HUES48 (cell line): ENCODE results near the gene PRICKLE2.

ENCODE experiments used
- H3K27ac ChIP-seq: one replicate; pipeline ENCODE4 v1.7.0; 2013; ENCODE audit warnings: low read depth, low read length, inconsistent platforms
- H3K27me3 ChIP-seq: 2 replicates; pipeline ENCODE4 v1.6.1; 2013; ENCODE audit warnings: mild to moderate bottlenecking, low read length; ENCODE audit not compliant: control insufficient read depth, insufficient read depth
- H3K36me3 ChIP-seq: 2 replicates; pipeline ENCODE4 v1.6.1; 2013; ENCODE audit warnings: low read length; ENCODE audit not compliant: control insufficient read depth, insufficient read depth
- H3K4me1 ChIP-seq: 2 replicates; pipeline ENCODE4 v1.6.1; 2013; ENCODE audit warnings: mild to moderate bottlenecking, low read length; ENCODE audit not compliant: control insufficient read depth, insufficient read depth
- H3K4me3 ChIP-seq: 2 replicates; pipeline ENCODE4 v1.5.1; 2013; ENCODE audit warnings: mild to moderate bottlenecking, low read depth, low read length
- H3K9ac ChIP-seq: 2 replicates; pipeline ENCODE4 v1.6.1; 2013; ENCODE audit warnings: mild to moderate bottlenecking, low read depth, low read length, moderate library complexity
- H3K9me3 ChIP-seq: 2 replicates; pipeline ENCODE4 v1.6.1; 2013; ENCODE audit warnings: low read length; ENCODE audit not compliant: control insufficient read depth, insufficient read depth

PRICKLE2 gene

GRCh38 chr3:64138656-64139375 lies 86.5 kb downstream of the PRICKLE2 start:
- H3K4me1 ChIP-seq, result 0 out of 2 replicates have a peak, but pooled peaks cover 3% of the 10 kb centered on the region
- H3K9me3 ChIP-seq, result no peaks in the 10 kb centered on the region
- no peaks in the 10 kb centered on the region for H3K36me3 ChIP-seq
- no peak overlapping the region for H3K27ac ChIP-seq
- H3K27me3 ChIP-seq, result no peaks in the 10 kb centered on the region
- no peak overlapping the region for H3K9ac ChIP-seq
- no peak overlapping the region for H3K4me3 ChIP-seq

GRCh38 chr3:64138046-64138445 lies 87.2 kb downstream of the PRICKLE2 start:
- no peaks in the 10 kb centered on the region for H3K36me3 ChIP-seq
- H3K9ac ChIP-seq, result no peak overlapping the region
- no peaks in the 10 kb centered on the region for H3K4me1 ChIP-seq
- H3K27me3 ChIP-seq, result no peaks in the 10 kb centered on the region
- H3K27ac ChIP-seq, result no peak overlapping the region
- H3K9me3 ChIP-seq, result no peaks in the 10 kb centered on the region
- no peak overlapping the region for H3K4me3 ChIP-seq

- no peaks in the 10 kb centered on the region for H3K36me3 ChIP-seq
- H3K27ac ChIP-seq, result no peak overlapping the region
- no peaks in the 10 kb centered on the region for H3K4me1 ChIP-seq
- no peaks in the 10 kb centered on the region for H3K27me3 ChIP-seq
- H3K9ac ChIP-seq, result no peak overlapping the region
- no peaks in the 10 kb centered on the region for H3K9me3 ChIP-seq
- H3K4me3 ChIP-seq, result no peak overlapping the region
These were observed 90.4 kb downstream of the PRICKLE2 start for GRCh38 chr3:64134882-64135281.

- Histone ChIP-seq H3K4me1 (no peaks in the 10 kb centered on the region), H3K27ac (no peak overlapping the region), H3K36me3 (no peaks in the 10 kb centered on the region), H3K4me3 (no peak overlapping the region), H3K9me3 (no peaks in the 10 kb centered on the region), H3K27me3 (no peaks in the 10 kb centered on the region), H3K9ac (no peak overlapping the region)
These were observed 91.3 kb downstream of the PRICKLE2 start for GRCh38 chr3:64133987-64134386.

GRCh38 chr3:64133272-64133671 lies 92.0 kb downstream of the PRICKLE2 start:
- no peaks in the 10 kb centered on the region for H3K27me3 ChIP-seq
- no peak overlapping the region for H3K4me3 ChIP-seq
- H3K9me3 ChIP-seq, result no peaks in the 10 kb centered on the region
- H3K27ac ChIP-seq, result no peak overlapping the region
- no peaks in the 10 kb centered on the region for H3K4me1 ChIP-seq
- no peaks in the 10 kb centered on the region for H3K36me3 ChIP-seq
- H3K9ac ChIP-seq, result no peak overlapping the region

- H3K27me3 ChIP-seq, result no peaks in the 10 kb centered on the region
- H3K27ac ChIP-seq, result no peak overlapping the region
- no peak overlapping the region for H3K9ac ChIP-seq
- H3K9me3 ChIP-seq, result no peaks in the 10 kb centered on the region
- H3K4me3 ChIP-seq, result no peak overlapping the region
- H3K4me1 ChIP-seq, result no peaks in the 10 kb centered on the region
- no peaks in the 10 kb centered on the region for H3K36me3 ChIP-seq
These were observed 93.4 kb downstream of the PRICKLE2 start for GRCh38 chr3:64131725-64132469.

GRCh38 chr3:64130436-64130835 lies 94.8 kb downstream of the PRICKLE2 start:
- H3K4me3 ChIP-seq, result no peak overlapping the region
- no peak overlapping the region for H3K9ac ChIP-seq
- no peaks in the 10 kb centered on the region for H3K9me3 ChIP-seq
- H3K36me3 ChIP-seq, result no peaks in the 10 kb centered on the region
- no peaks in the 10 kb centered on the region for H3K4me1 ChIP-seq
- no peak overlapping the region for H3K27ac ChIP-seq
- no peaks in the 10 kb centered on the region for H3K27me3 ChIP-seq

- H3K27me3 ChIP-seq, result no peaks in the 10 kb centered on the region
- H3K9me3 ChIP-seq, result no peaks in the 10 kb centered on the region
- no peak overlapping the region for H3K4me3 ChIP-seq
- H3K4me1 ChIP-seq, result no peaks in the 10 kb centered on the region
- H3K9ac ChIP-seq, result no peak overlapping the region
- H3K36me3 ChIP-seq, result no peaks in the 10 kb centered on the region
- H3K27ac ChIP-seq, result no peak overlapping the region
These were observed 95.7 kb downstream of the PRICKLE2 start for GRCh38 chr3:64129581-64129980.

- Histone ChIP-seq H3K27me3 (no peaks in the 10 kb centered on the region), H3K36me3 (no peaks in the 10 kb centered on the region), H3K9ac (no peak overlapping the region), H3K27ac (no peak overlapping the region), H3K4me3 (no peak overlapping the region), H3K9me3 (no peaks in the 10 kb centered on the region), H3K4me1 (no peaks in the 10 kb centered on the region)
These were observed 96.2 kb downstream of the PRICKLE2 start for GRCh38 chr3:64129106-64129505.

- Histone ChIP-seq H3K27ac (no peak overlapping the region), H3K9me3 (no peaks in the 10 kb centered on the region), H3K27me3 (no peaks in the 10 kb centered on the region), H3K4me1 (no peaks in the 10 kb centered on the region), H3K4me3 (no peak overlapping the region), H3K36me3 (no peaks in the 10 kb centered on the region), H3K9ac (no peak overlapping the region)
These were observed 99.7 kb downstream of the PRICKLE2 start for GRCh38 chr3:64125561-64125960.

GRCh38 chr3:64123931-64124330 lies 101.3 kb downstream of the PRICKLE2 start:
- Histone ChIP-seq H3K4me3 (no peak overlapping the region), H3K36me3 (no peaks in the 10 kb centered on the region), H3K4me1 (no peaks in the 10 kb centered on the region), H3K27me3 (no peaks in the 10 kb centered on the region), H3K9ac (no peak overlapping the region), H3K9me3 (no peaks in the 10 kb centered on the region), H3K27ac (no peak overlapping the region)
